Measurements from ENCODE around the gene RNF38.
"Not testable (repeated sequence)": the region's sequence is repeated elsewhere in the genome, so short reads cannot be mapped to it uniquely, and the experiment has no call there.

RNF38 gene

DNA sequence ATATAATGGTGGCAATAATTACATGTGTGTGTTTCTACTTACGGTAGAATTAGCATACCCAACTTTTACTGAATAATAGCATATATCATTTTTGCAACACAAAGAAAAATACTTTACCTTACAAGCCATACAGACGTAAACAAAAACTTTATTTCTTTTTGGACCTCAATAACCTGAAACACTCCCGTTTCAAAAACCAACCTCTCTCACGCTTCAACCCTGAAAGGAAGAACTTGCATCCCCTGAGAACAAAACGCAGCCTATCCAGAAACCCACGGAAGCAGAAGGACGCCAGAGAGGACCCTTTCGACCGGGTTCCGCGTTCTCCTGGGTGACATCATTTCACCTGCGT, at the start of gene RNF38:
Gene RNF38 (minus strand): TSS at position 290 of the 352 bp plus-strand sequence. CDS start 161 bp downstream, at position 129.
- no peak for DNase-seq

DNA sequence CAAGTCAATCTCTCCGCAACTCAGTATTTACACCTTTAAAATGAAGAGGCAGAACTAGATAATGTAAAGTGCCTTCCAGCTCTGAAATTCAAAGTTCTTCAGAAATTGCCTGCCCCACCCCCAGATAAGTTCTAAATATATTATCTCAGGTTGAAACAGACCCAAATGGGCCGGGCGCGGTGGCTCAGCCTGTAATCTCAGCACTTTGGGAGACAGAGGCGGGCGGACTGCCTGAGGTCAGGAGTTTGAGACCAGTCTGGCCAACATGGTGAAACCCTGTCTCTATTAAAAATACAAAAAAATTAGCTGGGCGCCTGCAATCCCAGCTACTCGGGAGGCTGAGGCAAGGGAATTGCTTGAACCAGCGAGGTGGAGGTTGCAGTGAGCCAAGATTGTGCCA, 48.5 kb upstream of the RNF38 start:
- not testable (repeated sequence) for DNase-seq

DNA sequence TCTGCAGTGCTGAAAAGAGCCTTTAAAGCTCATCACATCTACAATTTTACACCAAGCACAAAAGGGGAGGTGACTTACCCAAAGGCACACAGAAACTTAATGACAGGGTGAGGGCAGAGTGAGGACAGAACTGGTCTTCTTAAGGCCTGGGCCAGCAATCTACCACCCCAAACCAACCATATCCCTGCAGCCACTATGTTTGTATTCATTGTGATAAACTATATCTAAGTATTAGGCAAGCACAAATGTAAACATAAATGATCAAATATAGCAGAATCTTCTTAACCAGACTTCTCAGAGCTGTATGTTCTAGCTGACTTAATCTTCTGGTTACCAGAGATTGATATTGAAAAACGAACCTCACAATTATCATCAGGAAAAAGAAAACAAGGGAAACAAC, 47.9 kb upstream of the RNF38 start:
- DNase-seq = no peak

DNA sequence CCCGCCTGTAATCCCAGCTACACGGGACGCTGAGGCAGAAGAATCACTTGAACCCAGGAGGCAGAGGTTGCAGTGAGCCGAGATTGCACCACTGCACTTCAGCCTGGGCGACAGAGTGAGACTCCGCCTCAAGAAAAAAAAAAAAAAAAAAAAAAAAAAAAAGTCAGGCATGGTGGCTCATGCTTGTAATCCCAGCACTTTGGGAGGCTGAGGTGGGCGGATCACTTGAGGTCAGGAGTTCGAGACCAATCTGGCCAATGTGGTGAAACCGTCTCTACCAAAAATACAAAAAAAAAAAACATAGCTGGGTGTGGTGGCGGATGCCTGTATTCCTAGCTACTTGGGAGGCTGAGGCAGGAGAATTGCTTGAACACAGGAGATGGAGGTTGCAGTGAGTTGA, 46.6 kb upstream of the RNF38 start:
- DNase-seq = not testable (repeated sequence)

DNA sequence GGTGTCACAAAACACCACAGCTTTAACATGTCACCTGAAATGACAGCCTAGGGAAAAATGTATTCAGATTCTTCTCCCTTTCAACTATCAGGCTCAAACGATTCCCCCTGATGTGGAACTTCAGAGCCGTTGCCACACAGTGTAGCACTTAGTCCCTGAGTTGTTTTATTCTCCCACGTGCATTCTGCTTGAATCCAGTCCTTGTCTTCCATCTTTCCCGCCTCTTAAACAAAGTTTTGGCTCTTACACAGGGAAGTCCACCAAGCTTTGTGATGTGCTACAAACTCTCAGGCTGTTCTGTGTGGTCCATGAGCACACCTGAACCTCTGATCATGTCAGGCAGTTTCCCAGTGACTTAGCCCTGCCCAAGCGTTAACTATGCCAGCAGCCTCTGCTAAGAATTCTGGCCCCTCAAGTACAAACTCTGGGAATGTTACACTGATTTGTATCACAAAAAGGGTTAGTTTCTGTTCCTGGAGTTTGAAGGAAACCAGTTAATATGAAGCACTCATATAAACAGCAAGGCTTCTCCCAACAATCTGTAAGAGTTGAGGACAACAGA, 45.8 kb upstream of the RNF38 start:
- no peak for DNase-seq

DNA sequence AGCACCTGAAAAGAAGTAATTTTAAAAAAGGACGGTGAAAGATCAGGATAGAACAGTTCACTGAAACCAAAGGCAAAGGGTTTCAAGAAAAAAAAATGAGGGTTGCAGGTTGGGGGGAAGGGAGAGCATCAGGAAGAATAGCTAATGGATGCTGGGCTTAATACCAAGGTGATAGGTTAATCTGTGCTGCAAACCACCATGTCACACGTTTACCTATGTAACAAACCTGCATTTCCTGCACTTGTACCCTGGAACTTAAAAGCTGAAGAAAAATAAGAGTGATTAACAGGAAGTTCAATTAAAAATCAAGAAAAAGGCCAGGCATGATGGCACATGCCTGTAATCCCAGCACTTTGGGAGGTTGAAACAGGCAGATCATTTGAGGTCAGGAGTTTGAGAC, 44.1 kb upstream of the RNF38 start:
- DNase-seq = no peak

DNA sequence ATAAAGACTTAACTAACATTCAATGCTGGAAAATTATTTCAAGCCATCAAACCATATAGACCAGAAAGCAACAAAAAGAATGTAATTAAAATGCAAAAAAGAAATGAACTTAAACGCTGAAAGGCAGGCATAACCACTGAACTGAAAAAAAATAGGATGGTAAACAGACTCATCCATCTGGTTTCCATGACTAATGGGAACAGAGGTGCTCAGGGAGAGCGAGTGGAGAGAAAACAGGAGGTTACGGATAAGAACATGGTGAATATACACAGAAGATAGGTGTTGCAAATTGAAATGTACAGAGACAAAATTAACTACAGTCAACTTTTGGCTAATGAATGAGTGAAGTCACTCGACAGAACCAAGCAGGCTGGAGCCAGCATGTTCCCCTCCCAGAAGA, 43.5 kb upstream of the RNF38 start:
- DNase-seq = no peak

DNA sequence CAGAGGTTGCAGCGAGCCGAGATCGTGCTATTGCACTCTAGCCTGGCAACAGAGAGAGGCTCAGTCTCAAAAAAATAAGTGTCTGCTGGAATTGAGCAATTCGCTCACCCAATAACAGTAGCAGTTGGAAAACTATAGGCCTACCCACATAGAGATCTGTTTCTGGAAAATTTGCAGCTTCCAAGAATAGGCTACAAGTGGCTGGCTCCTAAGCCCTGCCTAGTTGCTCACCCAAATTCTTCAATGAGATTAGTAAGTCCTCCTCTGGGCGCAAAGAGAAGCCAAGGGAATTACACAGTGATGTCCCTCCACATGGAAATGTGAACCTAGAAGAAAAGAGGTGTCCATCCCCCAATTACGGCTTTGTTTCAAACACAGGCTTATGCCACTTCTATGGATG, 42.6 kb upstream of the RNF38 start:
- DNase-seq = no peak

DNA sequence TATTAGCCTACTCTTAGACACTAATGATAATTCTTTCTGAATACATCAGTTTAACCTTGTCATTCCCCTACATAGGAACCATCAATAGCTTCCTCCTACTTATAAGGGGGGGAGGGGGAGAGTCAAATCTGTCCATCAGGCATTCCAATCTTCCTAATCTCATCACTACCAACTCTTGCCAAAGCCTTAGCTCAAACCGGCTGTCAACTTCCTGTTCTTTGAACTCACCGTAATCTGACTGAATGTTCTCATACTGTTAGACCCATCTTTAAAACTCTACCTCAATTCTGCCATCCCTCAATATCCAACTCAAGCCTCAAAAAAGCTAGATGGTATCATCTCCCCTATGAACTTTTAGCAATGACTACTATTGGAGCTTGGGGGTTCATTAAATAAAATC, 41.9 kb upstream of the RNF38 start:
- no peak for DNase-seq

DNA sequence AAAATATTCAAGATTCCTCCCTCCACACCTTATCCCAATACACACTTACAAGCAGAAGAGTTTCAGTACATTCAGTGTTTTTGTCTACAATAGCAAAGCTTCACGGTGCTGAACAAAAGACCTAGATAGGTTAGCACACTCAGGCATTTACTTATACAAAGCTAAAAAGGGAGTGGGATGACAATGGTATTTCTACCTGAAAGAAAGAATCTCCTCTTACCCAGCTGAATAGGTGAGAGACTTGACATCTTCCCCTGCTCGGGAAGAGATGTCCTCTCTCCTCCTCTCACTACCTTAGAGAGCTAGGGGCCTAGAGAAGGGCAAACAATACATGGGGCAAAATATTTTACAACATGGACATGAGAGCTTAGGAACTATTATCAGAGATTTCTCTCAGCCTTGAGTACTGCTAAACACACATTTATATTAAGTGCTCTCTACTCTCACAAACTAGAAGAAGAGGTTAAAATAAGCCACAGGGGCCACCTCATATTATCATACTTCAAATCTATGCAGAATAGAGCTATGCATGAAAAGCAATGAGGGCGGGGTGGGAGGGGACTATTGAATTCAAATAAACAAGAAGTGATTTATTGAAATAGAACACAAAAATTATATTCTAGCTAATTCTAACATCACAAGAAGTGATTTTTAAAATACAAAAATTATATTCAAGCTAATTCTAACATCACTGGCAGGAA, 38.6 kb upstream of the RNF38 start:
- DNase-seq = no peak

DNA sequence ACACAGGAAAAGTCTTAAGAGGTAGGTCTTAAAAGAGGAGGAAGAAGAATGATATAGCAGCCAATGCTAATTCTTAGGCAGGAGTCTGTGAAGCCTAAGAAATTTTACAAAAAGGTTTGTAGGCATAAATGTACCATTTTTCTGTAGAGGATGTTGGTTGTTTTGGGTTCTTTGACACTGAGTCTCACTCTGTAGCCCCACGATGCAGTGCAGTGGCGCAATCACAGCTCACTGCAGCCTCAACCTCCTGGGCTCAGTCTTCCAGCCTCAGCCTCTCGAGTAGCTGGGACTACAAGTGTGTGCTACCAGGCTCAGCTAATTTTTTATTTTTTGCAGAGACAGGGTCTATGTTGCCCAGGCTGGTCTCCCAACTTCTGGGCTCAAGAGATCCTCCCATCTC, 37.7 kb upstream of the RNF38 start:
- DNase-seq = no peak

DNA sequence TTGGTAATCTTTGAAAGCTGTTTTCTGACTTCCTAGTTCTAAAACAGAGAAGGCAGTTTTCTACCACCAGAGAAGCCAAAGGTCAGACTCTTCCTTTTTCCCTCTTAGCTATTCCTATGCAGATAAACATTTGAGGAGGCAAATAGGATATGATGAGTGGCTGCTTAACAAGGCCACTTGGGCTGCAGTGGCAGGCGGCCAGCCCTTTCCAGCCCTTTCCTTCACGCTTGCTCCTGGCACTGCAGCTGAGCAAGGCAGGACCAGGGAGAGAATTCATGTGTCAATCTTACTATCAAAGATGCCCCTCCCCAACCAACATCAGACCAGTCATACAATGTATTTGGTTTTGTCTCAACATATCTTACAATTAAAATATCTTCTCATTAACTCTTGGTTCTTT, 36.8 kb upstream of the RNF38 start:
- no peak for DNase-seq

DNA sequence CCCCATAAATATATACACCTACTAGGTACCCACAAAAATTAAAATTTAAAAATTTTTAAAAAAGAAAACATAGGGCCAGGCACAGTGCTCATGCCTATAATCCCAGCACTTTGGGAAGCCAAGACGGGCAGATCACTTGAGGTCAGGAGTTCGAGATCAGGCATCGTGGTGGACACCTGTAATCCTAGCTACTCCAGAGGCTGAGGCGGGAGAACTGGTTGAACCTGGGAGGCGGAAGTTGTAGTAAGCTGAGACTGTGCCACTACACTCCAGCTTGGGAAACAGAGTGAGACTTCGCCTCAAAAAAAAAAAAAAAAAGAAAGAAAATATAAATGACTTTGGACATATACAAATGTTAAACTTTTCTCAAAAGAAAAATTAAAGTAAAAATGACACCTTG, 33.3 kb upstream of the RNF38 start:
- no peak for DNase-seq

DNA sequence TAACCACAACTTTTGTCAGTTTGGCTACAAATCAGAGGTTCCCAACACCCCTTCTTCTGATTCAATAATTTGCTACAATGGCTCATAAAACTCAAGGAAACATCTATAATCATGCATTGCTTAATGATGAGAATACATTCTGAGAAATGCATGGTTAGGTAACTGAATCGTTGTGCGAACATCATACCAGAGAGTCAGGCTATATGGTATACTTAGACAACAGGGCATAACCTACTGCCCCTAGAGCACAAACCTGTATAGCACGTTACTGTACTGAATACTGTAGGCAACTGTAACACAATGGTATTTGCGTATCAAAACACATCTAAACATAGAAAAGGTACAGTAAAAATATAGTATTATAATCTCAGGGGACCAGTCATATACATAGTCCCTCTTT, 31.0 kb upstream of the RNF38 start:
- DNase-seq = no peak

DNA sequence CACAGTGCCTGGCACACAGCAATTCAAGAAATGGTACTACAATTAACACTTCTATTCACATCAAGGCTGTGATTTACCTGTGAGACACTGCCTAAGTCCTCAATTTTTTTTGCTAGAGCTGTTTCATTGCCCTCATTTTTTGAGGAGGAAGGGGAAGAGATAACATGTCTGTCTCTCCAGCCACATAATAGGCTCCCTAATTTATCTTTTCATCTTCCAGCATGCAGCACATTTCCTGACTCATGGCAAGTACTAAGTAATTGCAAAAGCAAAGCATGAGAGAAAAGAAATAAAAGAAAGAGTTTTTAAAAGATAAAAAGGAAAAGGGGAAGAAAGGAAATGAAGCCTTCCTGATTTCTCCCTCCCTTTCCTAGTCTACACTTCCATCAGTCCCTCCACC, 26.9 kb upstream of the RNF38 start:
- DNase-seq = no peak

DNA sequence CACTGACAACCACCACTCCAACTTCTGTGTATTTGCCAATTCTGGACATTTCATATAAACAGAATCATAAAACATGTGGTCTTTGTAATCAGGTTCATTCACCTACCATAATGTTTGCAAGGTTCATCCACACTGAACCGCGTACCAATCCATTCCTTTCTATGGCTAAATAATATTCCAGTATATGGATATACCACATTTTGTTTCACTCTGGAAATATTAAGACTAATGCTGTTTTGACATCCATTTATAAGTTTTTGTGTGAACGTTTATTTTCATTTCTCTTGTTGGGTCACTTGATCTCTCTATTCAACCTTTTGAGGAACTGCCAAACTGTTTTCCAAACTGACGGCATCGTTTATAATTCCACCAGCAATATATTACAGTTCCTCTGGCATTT, 26.3 kb upstream of the RNF38 start:
- DNase-seq = no peak

DNA sequence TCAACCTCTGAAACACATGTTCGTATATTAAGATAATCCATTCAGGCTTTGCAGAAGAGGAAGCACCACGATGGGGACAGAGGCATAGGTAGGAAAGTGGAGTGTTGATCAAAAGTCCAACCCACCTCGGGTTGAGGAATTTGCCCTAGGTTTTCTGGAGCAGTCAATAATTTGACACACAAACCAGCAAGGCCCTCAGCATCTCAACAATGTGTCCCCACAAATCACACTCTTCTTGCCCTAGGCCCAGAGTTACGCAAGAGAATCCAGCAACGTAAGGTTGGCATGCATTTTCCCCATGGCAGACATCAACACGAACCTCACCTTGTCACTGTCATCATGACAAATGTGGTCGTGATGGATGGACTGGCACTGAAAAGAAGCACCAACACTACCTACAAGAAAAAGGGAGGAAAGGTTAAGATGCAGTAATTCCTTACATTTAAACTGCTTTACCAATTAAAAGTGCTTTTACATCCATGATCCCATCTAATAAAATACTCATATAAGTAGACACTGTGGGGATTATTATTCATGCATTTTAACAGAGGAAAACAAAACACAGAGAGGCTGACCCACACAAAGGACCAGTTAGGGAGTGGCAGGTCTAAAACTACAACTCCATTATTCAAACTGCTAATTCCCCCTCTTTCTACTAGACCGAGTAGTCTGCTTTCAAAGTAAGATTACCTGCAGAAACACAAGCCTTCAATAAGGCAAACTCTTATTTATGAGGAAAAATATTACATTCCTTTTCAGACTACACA, 24.4 kb upstream of the RNF38 start:
- DNase-seq = no peak

DNA sequence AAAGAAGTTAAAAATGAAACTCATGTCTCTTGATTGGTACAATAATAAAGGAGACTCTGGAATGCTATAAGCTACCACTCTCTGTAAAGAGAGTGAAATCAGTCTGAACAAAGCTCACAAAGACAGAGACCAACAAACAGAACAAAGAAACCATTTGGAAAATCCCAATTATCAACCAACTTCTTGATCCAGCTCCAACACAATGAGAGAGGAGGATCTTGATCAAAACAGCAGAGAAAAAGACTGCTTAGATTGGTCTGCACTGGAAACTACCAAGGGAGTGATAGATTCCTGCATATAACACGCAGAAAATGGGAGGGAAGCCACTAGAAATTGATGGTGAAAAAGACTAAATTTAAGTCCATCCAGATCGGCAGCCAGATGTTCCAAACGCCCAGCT, 23.1 kb upstream of the RNF38 start:
- no peak for DNase-seq

DNA sequence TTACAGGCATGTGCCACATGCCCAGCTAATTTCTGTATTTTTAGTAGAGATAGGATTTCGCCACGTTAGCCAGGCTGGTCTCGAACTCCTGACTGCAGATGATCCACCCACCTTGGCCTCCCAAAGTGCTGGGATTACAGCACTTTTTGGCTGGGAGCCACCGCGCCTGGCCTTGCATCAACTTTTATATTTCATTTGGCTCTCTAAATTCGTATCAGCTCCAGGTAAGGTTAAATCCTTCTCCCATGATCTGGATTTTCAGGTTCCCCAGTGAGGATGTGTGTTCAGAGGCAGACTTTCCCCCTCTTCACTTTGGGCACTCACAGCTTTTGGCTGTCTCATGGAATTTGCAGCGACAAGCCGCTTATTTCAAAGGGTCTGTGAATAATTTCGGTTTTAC, 16.8 kb upstream of the RNF38 start:
- DNase-seq = no peak

DNA sequence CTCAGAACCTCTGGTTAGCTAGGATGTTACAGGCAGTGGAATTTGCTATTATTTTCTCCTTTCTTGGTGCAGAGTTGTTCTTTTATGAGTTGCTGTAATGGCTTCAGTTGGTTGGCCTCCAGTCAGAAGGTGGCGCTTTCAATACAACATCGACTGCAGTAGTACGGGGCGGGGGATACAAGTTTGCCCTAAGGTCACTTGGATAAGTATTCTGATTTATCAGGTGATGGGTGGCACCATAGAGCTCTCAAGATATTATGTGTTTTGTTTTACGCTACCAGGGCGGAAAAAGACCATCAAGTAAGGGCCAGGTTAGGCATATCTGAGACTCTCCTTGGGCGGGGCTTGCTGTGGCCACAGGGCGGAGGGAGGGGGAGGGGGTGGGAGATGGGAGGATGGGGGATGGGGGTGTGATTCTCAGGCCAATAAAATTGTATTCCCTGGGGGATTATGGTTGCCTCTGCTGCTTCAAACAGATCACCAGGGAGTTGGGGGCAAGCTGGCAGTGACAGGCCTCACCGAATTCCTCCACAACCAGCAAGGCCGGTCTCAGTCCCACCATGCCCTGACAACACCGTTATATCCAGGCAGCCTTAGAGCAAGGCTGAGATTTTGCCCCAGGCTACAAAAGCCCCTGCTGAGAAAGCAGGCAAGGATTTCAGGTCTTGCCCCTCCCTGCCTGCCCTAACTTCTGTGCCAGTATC, 15.9 kb upstream of the RNF38 start:
- no peak for DNase-seq

DNA sequence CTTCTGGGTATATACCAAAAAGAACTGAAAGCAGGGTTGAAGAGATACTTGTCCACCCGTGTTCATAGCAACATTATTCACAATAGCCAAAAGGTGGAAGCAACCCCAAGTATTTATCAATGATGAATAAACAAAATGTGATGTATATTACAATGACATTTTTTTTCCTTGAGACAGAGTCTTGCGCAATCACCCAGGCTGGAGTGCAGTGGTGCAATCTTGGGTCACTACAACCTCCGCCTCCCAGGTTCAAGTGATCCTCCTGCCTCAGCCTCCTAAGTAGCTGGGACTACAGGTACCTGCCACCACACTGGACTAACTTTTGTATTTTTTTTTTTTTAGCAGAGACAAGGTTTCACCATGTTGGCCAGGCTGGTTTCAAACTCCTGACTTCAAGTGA, 11.3 kb upstream of the RNF38 start:
- DNase-seq = not testable (repeated sequence)

DNA sequence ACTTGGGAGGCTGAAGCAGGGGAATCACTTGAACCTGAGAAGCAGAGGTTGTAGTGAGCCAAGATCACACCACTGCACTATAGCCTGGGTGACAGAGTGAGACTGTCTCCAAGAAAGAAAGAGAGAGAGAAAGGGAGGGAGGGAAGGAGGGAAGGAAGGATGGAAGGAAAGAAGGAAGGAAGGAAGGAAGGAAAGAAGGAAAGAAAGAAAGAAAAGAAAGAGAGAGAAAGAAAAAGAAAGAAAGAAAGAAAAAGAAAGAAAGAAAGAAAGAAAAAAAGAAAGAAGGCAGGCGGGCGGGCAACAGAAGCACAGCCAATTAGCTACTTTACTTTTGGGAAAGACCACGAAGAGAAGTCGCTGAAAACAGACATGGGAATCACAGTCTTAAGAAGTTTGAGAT, 9.0 kb upstream of the RNF38 start:
- DNase-seq = not testable (repeated sequence)

DNA sequence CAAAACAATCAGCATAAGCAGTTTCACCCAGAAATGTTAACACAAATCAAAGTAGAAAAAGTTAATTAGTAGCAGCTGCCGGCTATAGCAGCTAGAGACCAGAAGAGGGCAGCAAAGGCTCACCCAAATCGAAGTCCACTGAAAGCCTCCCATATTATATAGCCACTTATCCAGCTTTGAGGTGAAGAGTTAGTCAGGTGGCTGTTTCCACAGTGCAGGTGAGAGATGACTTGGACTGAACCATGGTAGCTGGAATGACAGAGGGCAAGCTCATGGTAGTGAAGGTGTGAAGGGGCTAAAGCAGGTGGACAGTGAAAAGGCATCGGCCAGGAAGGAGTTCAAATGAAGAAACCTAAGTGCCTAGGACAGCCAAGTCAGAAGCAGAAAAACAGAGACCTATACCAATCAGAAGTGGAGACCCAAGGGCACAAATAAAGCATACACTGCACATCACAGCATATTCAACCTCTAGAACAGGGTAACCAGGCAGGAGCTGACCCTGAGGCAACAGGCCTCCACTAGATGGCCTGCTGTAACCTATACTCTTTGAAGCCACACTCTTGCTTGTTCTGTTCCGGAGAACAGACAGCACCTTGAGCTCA, 7.2 kb upstream of the RNF38 start:
- DNase-seq = peak; percentile 47

Data from COR-L47 (cell line).